Panc1 (cell line): Measurements from ENCODE around the gene KRT27. TPM values are rescaled to one million over a fixed set of nuclear protein-coding genes. Genes with fewer than 3 reads are reported as not detected.

Source experiments
- ATAC-seq: fragments of 200-7000 bp; cut with Tn5 transposase; 2 replicates; pipeline ENCODE4 v1.9.1; 2020; ENCODE audit warnings: mild to moderate bottlenecking, moderate library complexity
- BruUV-seq: library from RNA; stranded (reverse); fragments of 400-500 nt; replicated peaks from 2 replicates; lab custom pipeline; 2021; lab: Mats Ljungman, UMichigan
- CTCF ChIA-PET: fragments of 300-600 bp; sonication (Branson Sonifier 250); formaldehyde crosslinking; loops from one replicate; lab custom pipeline; 2022; ENCODE audit warnings: antibody characterized with exemption; lab: Charles Lee
- POLR2A ChIA-PET: fragments of 300-600 bp; sonication (Branson Sonifier 250); formaldehyde crosslinking; loops from one replicate; lab custom pipeline; 2022; ENCODE audit warnings: antibody characterized with exemption; lab: Charles Lee
- DNase-seq: peaks from one replicate; pipeline ENCODE4 v3.0.0-alpha.2; 2010; ENCODE audit warnings: low read depth, low spot score
- H3K27ac ChIP-seq: 2 replicates; pipeline ENCODE4 v1.5.1; 2011; ENCODE audit warnings: mild to moderate bottlenecking, low read length, inconsistent platforms
- H3K27me3 ChIP-seq: fragments of 200-500 bp; sonication (Bioruptor generic); 2 replicates; pipeline ENCODE4 v1.6.0; 2014; ENCODE audit warnings: low read length, inconsistent platforms; ENCODE audit not compliant: control insufficient read depth, insufficient read depth
- H3K36me3 ChIP-seq: fragments of 200-500 bp; sonication (Bioruptor generic); 2 replicates; pipeline ENCODE4 v1.5.1; 2014; ENCODE audit warnings: inconsistent platforms, mild to moderate bottlenecking, low read length, moderate library complexity; ENCODE audit not compliant: control insufficient read depth, insufficient read depth
- H3K4me1 ChIP-seq: 2 replicates; pipeline ENCODE4 v1.5.1; 2011; ENCODE audit warnings: inconsistent platforms, mild to moderate bottlenecking, low read length, moderate library complexity; ENCODE audit not compliant: control insufficient read depth, insufficient read depth
- H3K4me3 ChIP-seq, 2 experiments: 2 replicates each; pipeline ENCODE4 v1.5.1; 2011 to 2012; ENCODE audit warnings: low read depth in 2 of 2, low read length in 2 of 2, mild to moderate bottlenecking in 2 of 2, inconsistent platforms in 1 of 2, moderate library complexity in 1 of 2
- H3K9me3 ChIP-seq: fragments of 200-500 bp; sonication (Bioruptor generic); 2 replicates; pipeline ENCODE4 v1.5.1; 2014; ENCODE audit warnings: low read depth, mild to moderate bottlenecking, inconsistent platforms, low read length, moderate library complexity; ENCODE audit not compliant: control insufficient read depth, insufficient read depth
- CTCF ChIP-seq: fragments of 450-650 bp; IDR thresholded peaks from 2 replicates; pipeline ENCODE4 v1.5.1; 2017; ENCODE audit warnings: mild to moderate bottlenecking
- POLR2AphosphoS5 ChIP-seq: IDR thresholded peaks from 2 replicates; pipeline ENCODE4 v1.6.1; 2012; ENCODE audit warnings: mild to moderate bottlenecking, low read depth, low read length, moderate library complexity
- REST ChIP-seq, 2 experiments: IDR thresholded peaks; 2 replicates each; pipeline ENCODE4 v1.6.1; 2011 to 2012; ENCODE audit warnings: low read depth in 2 of 2, control low read depth in 1 of 2, low read length in 1 of 2, mild to moderate bottlenecking in 1 of 2, moderate library complexity in 1 of 2; ENCODE audit not compliant: insufficient read depth in 1 of 2
- SIN3A ChIP-seq: IDR thresholded peaks from 2 replicates; pipeline ENCODE4 v1.6.1; 2012; ENCODE audit warnings: low read depth, mild to moderate bottlenecking, low read length, moderate library complexity, borderline replicate concordance; ENCODE audit not compliant: insufficient read depth
- TCF7L2 ChIP-seq: IDR thresholded peaks from 2 replicates; pipeline ENCODE4 v1.6.1; 2011; ENCODE audit warnings: mild to moderate bottlenecking, low read depth, low read length, inconsistent platforms
- in situ Hi-C: cut with HindIII; loops from 2 replicates; pipeline ENCODE4 v1.10.0; 2016; ENCODE audit warnings: low sequenced_read_pairs, low pct_unique_long_range_greater_than_20kb
- intact Hi-C: fragments of 100-400 bp; cut with micrococcal nuclease; formaldehyde crosslinking; loops from one replicate; pipeline ENCODE4 v1.10.0; 2022; ENCODE audit not compliant: unreplicated experiment
- total RNA-seq: library from RNA; stranded (reverse); gene quantifications from one replicate; pipeline ENCODE4 v1.2.1, GENCODE V29; 2021; ENCODE audit not compliant: unreplicated experiment

KRT27 gene
- total RNA-seq, 1 experiment from 2014 or later = not detected

GRCh38 chr17:40825599-40825998 is 43.2 kb upstream of the KRT27 start:
- no TSS peak for BruUV-seq
- ATAC-seq = no peak
- H3K27me3 ChIP-seq = no peaks in the 10 kb centered on the region
- no peak for TF ChIP-seq TCF7L2
- no peak for TF ChIP-seq SIN3A
- TF ChIP-seq CTCF = no peak
- no peak for TF ChIP-seq POLR2AphosphoS5
- no peak for TF ChIP-seq REST (IDR thresholded peaks at IDR 0.05; ENCODE audit: insufficient read depth in 1 of 2, low read depth in 2 of 2, low read length in 1 of 2)
- peaks cover 8% of the 10 kb centered on the region for H3K4me1 ChIP-seq
- no peak for DNase-seq
- CTCF ChIA-PET = interaction anchor here (1.5 kb wide), 1 partner anchor 724 kb away, joined by 3 read pairs; no protein-coding TSS in a partner anchor
- no peaks in the 10 kb centered on the region for H3K36me3 ChIP-seq
- H3K4me3 ChIP-seq = no peak overlapping the region
- in situ Hi-C loops (no loop called here), intact Hi-C loops (no loop called here)
- no peaks in the 10 kb centered on the region for H3K9me3 ChIP-seq
- POLR2A ChIA-PET = no interaction called here
- no peak overlapping the region for H3K27ac ChIP-seq

- CTCF ChIA-PET = interaction anchor here (0.7 to 1.5 kb wide), 2 partner anchors 716 to 725 kb away, joined by 3 to 4 read pairs; no protein-coding TSS in a partner anchor
These were observed 41.9 kb upstream of the KRT27 start for GRCh38 chr17:40824015-40824832.

More at GRCh38 chr17:40824015-40824832, 41.9 kb upstream of the KRT27 start:
- ATAC-seq (no peak), DNase-seq (no peak)
- H3K27me3 ChIP-seq = no peaks in the 10 kb centered on the region
- POLR2A ChIA-PET = no interaction called here
- TF ChIP-seq POLR2AphosphoS5 = no peak
- no peak for TF ChIP-seq CTCF
- TF ChIP-seq SIN3A = no peak
- no peak for TF ChIP-seq TCF7L2
- no peak for TF ChIP-seq REST (IDR thresholded peaks at IDR 0.05; ENCODE audit: insufficient read depth in 1 of 2, low read depth in 2 of 2, low read length in 1 of 2)
- in situ Hi-C loops = no loop called here
- no peaks in the 10 kb centered on the region for H3K36me3 ChIP-seq
- intact Hi-C loops = no loop called here
- no TSS peak for BruUV-seq
- H3K4me3 ChIP-seq = no peak overlapping the region
- peaks cover 20% of the 10 kb centered on the region for H3K4me1 ChIP-seq
- H3K9me3 ChIP-seq = no peaks in the 10 kb centered on the region
- no peak overlapping the region for H3K27ac ChIP-seq
